HG03025 (cell line): ENCODE data around the gene RNF130.
A peak's percentile ranks its signal among the peaks of the same experiment; 100 is the strongest.

Experiments used
- ATAC-seq: cut with Tn5 transposase; IDR thresholded peaks from one replicate; pipeline ENCODE4 v1.9.1; 2021; ENCODE audit warnings: mild to moderate bottlenecking, moderate library complexity; ENCODE audit not compliant: unreplicated experiment, low FRiP score

RNF130 gene

DNA sequence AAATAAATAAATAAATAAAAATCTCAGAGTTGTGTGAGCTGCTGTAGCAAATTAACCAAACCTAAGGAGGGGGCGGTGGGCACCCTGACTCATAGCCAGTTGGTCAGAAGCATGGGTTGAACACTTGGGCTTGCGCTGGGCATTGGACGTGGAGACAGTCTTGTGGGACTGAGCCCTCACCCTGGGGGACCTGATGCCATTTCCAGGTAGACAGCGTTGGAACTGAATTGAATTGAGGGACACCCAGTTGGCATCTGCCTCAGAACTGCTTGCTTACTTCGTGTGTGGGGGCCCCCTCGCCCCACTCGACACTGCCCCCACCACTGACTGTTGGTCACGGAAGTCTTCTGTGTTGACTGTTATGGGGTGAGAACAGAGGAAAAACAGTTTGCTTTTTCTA is 144.9 kb downstream of the RNF130 start:
- ATAC-seq: no peak

GRCh38 chr5:179923436-179923835 is 148.1 kb downstream of the RNF130 start:
- no peak for ATAC-seq

DNA sequence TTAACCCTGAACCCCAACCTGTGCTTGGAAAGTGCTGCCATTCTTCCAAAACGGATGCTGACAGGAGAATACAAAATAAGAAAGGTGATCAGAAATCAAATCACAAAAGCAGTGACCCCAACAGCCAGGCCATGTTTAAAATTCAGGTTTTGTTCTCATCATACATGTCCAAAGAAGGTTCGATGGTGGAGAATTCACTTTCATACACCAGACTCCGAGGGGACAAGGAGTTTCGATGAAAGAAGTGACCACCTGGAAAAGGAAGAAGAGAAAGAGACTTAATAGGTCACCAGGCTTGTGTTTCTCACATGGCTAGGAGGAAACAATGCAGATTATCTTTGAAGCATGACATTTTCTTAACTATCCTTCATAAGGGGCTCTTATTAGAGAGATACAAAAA is 151.4 kb downstream of the RNF130 start:
- ATAC-seq: no peak

DNA sequence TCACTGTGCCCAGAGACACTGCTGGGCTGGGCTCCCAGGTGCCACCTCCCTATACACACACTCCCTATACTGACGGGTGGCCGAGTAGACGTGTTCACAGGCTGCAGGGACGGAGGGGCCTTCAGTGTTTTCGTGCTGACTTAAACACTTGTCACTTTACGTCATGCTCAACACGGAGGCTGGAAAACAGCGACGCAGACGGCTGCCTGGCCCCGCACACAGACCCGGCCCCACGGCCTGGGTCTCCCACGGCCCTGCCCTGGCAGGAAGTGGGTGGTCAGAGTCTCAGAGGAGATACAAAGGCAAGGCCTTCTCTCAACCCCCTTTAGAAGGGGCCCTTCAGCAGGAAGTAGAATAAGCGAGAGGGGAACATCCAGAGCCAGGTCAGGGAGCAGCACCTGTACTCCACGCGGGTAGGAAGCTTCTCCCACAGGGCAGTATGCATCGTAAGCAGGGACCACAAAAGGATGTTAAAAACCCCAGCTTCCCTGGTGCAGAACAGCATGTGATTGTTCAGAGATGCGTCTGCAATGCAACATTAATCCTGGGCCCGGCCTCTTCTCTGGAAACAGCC is 152.0 kb downstream of the RNF130 start:
- no peak for ATAC-seq

- no peak for ATAC-seq
These were observed 152.6 kb downstream of the RNF130 start for GRCh38 chr5:179918742-179919486.

DNA sequence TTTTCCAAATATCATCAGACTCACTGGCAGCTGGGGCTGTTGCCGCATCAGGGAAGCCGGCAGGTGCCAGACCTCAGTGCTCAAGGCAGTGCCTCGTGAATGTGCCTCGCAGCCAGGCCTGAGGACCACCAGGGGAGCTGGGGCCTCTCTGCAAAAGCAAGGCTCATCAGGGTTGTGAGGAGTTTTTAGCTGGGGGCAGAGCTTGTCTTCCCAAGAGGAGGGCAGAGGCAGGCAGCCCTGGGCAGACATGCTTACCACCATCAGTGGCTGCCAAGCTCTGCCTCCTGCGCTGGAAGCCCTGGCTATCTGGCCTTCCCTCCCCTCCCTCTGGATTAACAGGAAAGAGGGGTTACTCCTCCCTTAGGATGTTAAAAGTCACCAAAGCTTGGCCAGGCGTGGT is 155.0 kb downstream of the RNF130 start:
- ATAC-seq: no peak

GRCh38 chr5:179915406-179915935 is 156.1 kb downstream of the RNF130 start:
- no peak for ATAC-seq

GRCh38 chr5:179914032-179914755 is 157.4 kb downstream of the RNF130 start:
- no peak for ATAC-seq

- ATAC-seq: no peak
These were observed 158.1 kb downstream of the RNF130 start for GRCh38 chr5:179913461-179913860.

DNA sequence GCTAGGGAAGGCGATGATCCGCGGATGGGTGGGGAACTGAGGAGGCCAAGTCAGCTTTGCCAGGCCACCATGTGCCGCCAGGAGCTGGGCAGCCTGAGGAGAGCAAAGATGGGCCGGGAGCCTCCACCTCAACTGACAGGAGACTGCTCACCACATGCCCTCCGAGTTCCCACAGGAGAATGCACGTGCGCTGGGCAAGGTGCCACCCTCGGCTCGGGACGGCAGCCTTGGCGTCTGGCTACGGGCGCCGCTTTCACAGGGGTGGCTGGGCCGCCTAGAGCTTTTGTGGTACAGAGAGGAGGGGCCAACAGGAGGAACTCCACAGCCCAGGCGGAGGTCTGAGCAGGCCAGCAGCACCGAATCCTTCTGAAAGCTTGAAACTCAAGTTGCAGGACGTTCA is 158.6 kb downstream of the RNF130 start:
- ATAC-seq: no peak

GRCh38 chr5:179912386-179912785 is 159.2 kb downstream of the RNF130 start:
- ATAC-seq: no peak

DNA sequence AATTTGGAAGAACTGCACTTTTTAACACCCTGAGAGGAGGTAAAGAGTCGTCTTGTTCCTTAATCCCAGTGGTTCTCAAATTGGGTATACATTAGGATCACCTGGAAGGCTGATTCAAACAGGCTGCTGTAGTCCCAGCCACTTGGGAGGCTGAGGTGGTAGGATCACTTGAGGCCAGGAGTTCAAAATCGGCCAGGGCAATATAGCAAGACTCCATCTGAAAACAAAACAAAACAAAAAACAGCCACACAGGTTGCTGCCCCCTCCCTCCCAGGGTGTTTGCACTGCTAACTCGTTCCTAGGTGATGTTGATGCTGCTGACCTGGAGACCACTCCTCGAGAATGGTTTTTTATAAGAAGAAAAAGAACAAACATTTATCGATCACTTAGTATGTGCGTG is 162.3 kb downstream of the RNF130 start:
- no peak for ATAC-seq

DNA sequence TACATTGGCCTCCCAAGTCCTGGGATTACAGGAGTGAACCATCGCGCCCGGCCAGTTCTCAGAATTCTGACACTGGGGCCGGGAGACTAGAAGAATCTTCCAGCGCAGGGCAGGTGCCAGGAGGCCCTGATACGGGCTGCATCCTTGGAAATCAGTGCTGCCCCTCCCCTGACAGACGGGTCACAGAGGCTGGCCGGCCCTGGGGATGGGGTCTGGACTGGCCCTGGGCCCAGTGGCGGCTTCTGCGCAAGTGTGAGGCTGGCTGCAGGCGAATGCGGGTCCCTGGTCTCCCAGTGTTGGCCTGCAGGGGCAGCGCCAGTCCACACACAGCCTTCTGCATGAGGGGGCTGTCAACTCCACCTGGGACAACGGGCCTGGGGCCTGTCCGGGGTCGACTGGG is 163.0 kb downstream of the RNF130 start:
- no peak for ATAC-seq

DNA sequence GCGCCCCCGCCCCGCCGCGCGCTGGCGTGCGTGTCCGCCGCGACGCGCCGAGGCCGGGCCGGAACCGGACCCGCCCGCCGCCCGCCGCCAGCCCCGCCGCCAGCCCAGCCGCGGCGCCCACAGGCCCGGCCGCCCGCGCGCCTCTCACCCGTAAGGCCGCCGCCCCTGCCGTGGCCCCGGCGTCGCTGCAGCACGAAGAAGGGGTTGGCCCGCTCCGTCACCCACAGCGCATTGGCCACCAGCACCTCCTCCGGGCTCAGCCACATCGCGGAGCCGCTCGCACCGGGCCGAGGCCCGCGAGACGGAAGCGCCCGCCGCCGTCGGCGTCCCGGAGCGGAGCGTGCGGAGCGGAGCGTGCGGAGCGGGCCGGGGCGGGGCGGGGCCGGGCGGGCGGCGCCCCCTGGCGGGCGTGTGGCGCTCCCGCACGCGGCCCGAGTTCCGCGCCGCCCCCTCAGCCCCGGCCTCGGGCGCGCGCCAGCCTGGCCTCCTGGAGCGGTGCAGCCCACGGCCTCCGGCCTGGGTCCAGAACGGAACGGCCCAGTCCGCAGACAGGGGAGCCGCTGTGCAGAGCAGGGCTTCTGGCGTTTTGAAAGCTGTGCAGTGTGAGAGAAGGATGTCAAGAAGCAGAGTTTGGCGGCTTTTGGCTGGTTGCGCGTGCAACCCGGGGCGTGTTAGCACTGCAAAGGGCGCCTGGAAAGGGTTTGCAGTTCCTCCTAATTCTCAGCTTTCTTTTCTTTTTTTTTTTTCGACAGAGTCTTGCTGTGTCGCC is 163.8 kb downstream of the RNF130 start, which contains the start of gene TBC1D9B:
Gene TBC1D9B (minus strand): TSS at position 342 of the 769 bp plus-strand sequence. CDS start 76 bp downstream, at position 266.
- peak; percentile 86 for ATAC-seq

- ATAC-seq: peak; percentile 22
These were observed 164.6 kb downstream of the RNF130 start for GRCh38 chr5:179906795-179907555.

DNA sequence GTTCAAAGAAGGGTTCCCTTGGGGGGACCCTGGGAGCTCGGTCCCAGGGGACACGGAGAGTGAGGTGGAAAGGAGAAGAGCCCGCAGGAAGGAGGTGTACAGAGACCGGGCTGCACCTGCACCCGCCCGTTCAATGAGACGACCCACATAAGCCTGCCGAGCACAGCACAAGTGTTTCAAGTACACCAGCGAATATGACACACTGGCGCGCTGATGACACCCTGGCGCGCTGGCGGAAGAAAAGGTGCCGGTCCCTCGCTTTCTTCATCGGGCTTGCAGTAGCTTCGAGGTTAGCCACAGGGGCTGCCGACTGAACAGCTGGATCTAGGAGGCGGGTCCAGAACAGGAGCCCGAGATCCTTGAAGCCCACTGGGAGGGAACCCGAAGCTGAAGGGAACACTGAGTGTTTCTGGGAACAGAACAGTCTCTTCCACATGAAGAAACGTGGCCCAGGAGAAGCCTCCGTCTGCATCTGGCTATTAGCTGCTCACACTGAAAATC is 165.2 kb downstream of the RNF130 start:
- ATAC-seq: no peak

DNA sequence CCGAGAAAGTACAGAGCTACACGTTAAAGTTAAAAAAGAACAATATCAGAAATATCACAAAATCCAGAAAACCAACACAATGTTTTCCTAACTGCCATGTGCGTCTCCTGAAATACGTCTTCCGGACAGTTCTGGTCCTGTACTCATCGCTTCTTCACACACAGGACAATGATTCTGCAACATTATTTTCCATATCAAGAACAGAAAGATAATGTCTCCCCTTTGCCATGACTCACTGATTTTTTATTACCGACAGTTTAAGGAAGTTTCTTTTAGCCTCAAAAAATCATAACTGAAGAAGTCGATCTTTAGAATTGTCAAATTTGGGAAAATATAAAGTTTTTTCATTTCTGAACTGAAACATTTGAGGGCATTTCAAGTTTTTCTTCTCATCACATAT is 166.4 kb downstream of the RNF130 start:
- ATAC-seq: no peak
